Activated gamma-delta T cell treated with Interleukin-2 at 50 U/mL for 16 hours (primary cell): Measurements from ENCODE around the gene CCDC152.
"Not testable (repeated sequence)": the region's sequence is repeated elsewhere in the genome, so short reads cannot be mapped to it uniquely, and the experiment has no call there.

Experiments
- DNase-seq: peaks from one replicate; pipeline ENCODE4 v3.0.0-alpha.2; 2020

Gene CCDC152

GRCh38 chr5:42816546-42816945, 59.9 kb downstream of the CCDC152 start:
- not testable (repeated sequence) for DNase-seq

- no peak for DNase-seq
Measured at GRCh38 chr5:42819745-42820144, 63.1 kb downstream of the CCDC152 start.

DNA sequence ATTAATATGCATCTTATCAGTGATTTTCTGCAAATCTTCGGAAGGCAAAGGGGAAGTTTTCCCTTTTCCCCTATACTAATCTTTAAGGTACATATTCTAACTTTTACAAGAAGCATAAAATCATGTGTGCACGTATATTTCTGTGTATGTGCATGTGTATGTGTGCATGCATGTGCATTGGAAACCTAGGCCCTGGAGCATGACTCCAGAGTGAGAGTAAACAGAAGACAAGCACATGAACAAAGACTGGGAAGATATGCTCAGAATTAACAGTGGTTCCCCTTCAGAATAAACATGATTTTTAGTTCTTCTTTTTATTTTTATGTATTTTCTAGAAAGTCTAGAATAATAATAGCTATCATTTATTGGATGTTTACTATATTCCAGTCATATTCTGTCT, 65.9 kb downstream of the CCDC152 start:
- DNase-seq = no peak

DNA sequence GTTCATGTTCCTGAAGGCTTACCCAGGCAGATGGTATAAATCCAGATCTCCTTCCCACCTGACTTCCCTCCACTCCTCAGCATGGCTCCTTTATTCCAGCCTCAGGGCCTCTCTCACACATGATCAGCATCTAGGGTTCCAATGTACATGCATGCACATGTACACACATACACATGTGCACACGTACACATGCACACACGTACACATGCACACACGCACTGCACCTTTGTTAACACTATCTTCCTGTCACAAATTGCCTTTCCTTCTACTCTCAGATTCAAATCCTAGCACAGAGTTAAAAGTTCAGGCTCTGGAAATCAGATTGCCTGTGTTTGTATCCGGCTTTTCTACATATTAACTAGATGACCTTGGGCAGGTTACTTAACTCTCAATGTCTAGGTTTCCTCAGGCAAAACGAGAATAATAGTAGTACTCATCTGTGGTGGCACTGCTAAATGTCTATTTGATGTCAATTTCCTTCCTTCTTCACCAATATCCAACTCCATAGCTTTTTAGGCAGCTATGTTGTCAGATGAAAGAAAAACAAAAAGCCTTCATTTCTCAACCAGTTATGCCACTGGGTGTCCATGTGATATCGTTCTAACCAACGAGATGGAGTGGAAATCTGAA, 67.8 kb downstream of the CCDC152 start:
- no peak for DNase-seq

GRCh38 chr5:42825422-42826148, 69.0 kb downstream of the CCDC152 start:
- DNase-seq = no peak

DNA sequence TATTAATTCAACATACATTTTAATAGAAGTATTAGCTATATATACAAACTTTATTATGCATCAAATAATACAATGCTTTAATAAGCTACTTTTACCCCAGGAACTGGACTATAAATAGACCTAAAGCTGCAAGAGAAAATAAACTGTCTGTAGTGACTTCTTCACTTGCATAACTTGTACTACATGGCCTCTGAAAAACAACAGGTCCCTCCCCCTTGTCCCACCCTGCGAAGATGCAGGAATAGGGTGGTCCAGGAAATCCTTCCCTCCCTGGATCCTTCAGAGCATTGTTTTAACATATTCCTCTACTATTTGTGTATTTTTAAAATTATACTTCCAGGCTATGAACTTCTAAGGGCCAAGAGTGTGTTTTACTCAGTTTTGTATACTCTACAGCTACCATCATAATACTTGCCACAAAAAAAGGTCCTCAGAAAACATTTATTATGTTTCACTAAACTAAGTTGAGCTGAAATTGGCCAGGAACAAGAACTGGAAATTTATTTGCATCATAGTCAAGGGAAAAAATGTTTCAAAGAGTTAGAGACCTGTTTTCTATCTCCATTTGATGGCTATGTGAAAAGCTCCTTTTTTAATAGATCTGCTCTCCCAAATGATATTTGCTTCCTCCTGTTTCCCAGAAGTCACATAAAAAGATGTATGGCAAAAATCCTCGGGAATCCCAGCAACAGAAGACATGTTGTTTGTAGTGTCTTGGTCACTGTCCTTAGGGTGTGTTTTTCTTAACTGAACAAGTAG, 70.3 kb downstream of the CCDC152 start:
- DNase-seq = no peak

DNA sequence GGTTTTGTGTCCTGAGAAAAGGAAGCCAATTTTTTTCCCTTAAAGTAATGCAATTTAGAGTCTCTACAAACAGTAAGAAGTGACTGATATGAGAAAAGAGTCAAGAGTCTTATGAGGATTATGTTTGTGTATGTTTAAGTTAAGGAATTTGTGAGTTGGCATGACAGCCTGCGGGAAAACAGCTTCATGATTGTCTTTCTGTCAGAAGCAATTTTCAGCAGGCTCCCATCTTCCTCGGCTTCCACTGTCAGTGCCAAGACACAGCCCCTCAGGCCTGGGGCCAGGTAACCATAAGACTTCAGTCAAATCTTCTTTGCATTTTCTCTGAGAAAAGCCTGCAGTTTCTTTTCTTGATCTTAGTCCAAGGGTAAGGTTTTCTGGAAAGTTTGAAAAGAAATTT, 72.1 kb downstream of the CCDC152 start:
- no peak for DNase-seq

DNA sequence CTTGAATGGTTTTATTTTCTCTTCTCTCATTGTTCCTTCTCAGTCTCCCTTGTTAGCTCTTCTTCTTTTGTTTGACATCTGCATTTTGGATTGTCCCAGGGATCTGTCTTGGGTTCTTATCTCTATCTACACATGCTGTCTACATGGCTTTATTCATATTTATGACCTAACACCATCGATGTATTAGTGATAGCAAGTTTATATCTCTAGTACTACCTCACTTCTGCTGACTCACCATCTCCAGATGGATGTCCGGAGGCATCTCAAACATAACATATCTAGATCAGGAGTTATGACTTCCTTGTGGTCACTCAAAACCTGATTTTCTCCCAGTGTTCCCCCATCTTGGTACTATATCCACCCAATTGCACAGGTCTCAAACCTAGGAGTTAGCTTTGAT, 74.3 kb downstream of the CCDC152 start:
- DNase-seq = no peak

- DNase-seq = no peak
Measured at GRCh38 chr5:42832060-42832459, 75.4 kb downstream of the CCDC152 start.

DNA sequence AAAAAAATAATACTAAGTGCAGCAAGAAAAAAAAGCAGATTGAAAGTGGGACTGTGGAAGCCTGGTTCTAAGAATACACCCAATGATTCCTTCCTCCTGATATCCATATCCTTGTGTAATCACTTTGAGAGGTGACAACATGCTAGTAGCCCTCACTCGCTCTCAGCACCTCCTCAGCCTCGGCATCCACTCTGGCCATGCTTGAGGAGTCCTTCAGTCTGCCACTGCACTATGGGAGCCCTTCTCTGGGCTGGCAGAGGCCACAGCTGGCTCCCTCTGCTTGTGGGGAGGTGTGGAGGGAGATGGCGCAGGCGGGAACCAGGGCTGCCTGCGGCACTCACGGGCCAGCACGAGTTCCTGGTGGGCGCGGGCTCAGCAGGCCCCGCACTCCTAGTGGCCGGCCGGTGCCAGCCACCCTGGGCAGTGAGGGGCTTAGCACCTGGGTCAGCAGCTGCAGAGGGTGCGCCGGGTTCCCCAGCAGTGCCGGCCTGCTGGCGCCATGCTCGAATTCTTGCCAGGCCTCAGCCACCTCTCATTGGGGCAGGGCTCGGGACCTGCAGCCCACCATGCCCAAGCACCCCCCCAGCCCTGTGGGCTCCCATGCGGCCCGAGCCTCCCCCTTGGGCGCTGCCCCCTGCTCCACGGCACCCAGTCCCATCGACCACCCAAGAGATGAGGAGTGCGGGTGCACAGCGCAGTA, 79.6 kb downstream of the CCDC152 start:
- no peak for DNase-seq

DNA sequence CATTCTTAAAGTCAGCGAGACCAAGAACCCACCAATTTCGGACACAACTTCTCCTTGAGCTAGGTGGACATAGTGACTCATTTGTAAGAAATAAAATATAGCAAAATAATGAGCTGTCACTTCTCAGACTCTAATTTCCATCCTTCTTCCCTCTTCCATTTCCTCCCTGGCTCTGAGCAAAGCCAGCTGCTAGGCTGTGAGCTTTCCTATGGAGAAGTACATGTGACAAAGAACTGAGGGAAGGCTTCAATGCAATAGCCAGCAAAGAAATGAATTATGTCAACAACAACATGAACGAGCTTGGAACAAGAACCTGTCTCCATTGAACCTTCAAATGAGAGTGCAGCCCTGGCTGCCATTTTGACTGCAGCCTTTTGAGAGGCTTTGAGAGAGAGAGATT, 81.0 kb downstream of the CCDC152 start:
- DNase-seq = no peak

DNA sequence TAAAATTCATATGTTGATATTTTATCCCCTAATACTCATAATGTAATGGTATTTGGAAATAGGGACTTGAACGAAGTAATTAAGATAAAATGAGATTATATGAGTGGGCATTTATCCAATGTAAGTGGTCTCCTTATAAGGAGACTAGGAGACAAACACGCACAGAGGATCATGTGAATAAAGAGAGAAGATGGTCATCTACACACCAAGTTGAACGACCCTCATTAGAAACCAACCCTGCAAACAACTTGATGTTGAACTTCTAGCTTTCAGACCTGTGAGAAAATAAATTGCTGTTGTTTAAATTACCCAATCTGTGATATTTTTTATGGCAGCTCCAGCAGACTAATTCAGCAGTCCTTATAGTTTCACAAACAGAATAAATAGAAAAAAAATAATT, 82.6 kb downstream of the CCDC152 start:
- DNase-seq = no peak

DNA sequence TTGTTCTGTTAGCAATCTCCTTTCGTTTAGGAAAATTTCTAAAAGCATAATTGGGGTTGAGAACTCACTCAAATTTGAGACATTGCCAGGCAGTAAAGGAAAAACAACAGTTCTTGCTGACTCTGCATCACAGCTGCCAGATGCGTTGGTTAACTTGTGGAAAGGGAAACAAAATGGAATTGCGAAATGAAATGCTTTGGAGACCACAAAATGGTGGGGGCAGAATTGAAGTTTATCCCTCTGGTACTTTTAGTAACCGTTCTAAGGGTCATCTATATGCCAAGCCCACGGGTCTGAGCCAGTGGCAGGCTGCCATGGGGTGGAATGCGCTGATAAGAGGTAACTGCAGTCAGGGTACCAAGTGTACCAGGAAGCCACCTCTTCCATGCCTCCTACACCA, 83.7 kb downstream of the CCDC152 start:
- no peak for DNase-seq

GRCh38 chr5:42840842-42841567, 84.4 kb downstream of the CCDC152 start:
- no peak for DNase-seq

DNA sequence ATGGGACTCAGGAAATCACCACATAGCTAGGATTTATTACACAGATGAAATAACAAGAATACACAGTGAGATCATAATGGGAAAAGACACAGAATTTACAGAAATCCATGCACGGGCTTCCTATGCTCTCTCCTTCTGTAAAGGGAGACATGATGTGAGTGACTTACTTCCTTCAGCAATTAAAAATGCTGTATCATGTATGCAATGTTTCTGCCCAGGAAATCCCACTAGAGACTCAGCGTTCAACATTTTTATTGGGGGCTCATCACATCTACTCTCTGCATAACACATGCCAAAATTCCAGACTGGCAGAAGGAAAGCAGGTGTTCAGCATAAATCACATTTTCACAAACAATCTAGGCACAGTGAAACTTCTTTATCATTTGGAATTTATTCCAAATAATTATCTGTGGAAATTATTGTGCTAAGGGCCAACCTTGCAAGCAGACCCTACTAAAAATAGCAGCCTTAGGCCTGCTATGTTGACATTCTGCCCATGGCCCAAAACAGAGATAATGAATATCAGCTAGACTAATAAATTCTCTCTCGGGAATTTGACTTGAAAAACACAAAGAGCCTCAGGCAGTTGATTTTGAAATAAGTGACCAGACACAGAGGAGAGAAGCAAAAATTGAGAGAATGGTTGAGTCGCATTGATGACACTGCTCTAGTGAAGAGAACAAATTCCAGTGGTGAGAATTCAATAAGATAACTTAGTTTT, 86.5 kb downstream of the CCDC152 start:
- DNase-seq = no peak

GRCh38 chr5:42843675-42844292, 87.2 kb downstream of the CCDC152 start:
- DNase-seq = no peak

DNA sequence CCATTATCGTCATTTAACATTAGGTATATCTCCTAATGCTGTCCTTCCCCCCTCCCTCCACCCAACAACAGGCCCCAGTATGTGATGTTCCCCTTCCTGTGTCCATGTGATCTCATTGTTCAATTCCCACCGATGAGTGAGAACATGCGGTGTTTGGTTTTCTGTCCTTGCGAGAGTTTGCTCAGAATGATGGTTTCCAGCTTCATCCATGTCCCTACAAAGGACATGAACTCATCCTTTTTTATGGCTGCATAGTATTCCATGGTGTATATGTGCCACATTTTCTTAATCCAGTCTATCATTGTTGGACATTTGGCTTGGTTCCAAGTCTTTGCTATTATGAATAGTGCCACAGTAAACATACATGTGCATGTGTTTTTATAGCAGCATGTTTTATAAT, 87.8 kb downstream of the CCDC152 start:
- DNase-seq = not testable (repeated sequence)

- no peak for DNase-seq
Measured at GRCh38 chr5:42848545-42848944, 91.9 kb downstream of the CCDC152 start.

- no peak for DNase-seq
Measured at GRCh38 chr5:42851481-42851880, 94.9 kb downstream of the CCDC152 start.
